Activated gamma-delta T cell treated with anti-CD3 and anti-CD28 coated beads, Interleukin-2, amount 50 U/mL, for 16 hours (primary cell): Measurements from ENCODE around the gene POTEM.
"Not testable (repeated sequence)": the region's sequence is repeated elsewhere in the genome, so short reads cannot be mapped to it uniquely, and the experiment has no call there.

ENCODE experiments used
- DNase-seq: peaks from one replicate; pipeline ENCODE4 v3.0.0-alpha.2; 2020; ENCODE audit warnings: low read depth

POTEM gene

DNA sequence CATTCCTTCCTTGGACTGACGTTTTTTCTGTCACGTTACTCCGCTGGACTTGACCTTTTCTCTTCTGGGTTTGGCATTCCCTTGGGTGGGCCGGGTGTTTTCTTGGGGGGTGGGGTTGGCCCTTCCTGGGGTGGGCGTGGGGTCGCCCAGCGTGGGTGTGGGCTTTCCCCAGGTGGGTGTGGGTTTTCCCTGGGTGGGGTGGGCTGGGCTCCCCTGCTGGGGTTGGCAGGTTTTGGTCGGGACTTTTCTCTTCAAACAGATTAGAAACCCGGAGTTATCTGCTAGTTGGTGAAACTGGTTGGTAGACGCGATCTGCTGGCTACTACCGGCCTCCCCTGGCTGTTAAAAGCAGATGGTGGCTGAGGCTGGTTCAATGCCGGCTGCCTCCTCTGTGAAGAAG, at the start of gene POTEM:
Gene POTEM, plus strand, starts transcription at position 301 of the 400 bp plus-strand sequence. Its CDS starts 52 bp downstream, at position 353.
- DNase-seq = not testable (repeated sequence)

DNA sequence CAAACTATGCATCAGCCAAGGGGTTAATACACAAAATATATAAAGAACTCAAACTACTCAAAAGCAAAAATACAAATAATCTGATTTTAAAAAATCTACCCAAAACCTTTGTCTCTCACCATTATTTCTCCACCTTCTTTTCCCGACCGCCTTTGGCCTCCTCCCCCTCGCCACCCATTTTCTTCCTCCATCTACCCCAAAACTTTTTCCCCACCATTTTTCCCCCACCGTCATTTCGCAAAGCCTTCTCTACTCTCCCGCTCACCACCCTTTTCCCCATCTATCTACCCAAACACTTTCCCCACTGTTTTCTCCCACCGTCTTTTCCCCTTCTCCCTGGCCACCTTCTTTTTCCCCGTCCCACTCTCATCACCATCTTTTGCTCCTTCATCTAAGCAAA, 48.9 kb upstream of the POTEM start:
- not testable (repeated sequence) for DNase-seq

DNA sequence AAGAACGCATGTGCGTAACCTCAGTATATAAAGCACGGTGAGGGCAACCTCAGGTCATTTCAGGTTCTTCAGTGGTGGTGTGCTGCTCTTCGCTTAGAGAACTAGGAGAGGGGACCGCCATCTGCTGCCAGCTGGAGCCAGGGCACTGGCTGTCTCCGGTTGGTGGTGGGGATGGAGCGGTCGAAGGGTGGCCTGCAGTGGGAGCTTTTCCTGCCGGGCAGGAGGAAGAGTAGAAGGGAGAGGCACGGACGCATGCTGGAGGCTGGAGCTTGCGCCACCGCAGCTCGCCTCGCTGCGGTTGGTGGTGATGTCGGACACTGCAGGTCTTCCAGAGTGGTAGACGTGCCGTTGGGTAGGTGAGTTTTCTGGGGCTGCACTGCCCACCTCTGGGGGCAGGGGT, 47.2 kb upstream of the POTEM start:
- not testable (repeated sequence) for DNase-seq

DNA sequence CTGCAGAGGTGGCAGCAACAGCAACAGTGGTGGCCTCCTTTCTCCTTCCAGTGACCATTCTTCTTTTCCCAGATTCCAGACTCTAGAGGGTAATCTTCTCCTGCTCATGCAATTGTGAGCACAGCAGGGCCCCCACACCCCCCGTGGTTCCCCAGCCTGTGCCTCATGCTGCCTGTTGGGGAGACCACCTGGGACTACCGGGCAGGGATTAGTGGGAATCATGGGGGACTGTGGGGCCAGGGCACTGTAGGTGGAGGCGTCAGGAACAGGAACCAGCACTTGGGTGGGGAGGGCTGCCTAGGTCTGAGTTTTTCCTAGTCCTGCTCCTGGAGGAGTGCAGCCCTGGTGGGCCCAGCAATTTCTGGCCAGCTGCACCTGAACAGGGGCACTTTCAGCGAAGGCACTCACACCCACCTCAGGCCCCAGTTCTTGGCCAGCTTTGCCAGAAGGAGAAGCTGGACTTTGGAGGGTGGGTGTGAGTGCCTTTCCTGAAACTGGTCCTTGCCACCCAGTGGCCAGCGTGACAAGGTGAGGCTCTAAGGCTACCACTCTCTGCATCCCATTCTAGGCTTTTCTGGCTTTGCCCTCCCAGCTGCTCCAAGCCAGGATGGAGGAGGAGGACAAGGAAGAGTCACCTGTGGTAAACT, 46.1 kb upstream of the POTEM start:
- not testable (repeated sequence) for DNase-seq

DNA sequence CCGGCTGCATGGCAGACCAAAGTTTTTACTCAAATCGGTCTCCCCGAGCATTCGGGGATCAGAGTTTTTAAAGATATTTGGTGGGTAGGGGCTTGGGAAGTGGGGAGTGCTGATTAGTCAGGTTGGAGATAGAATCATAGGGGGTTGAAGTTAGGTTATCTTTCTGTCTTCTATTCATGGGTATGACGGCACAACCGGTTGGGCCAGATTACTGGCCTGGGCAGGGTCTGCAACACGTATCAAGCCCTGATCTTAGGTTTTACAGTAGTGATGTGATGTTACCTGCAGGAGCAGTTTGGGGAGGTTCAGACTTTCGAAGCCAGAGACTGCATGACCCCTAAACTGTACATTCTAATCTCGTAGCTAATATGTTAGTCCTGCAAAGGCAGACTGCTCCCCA, 30.4 kb upstream of the POTEM start:
- not testable (repeated sequence) for DNase-seq

DNA sequence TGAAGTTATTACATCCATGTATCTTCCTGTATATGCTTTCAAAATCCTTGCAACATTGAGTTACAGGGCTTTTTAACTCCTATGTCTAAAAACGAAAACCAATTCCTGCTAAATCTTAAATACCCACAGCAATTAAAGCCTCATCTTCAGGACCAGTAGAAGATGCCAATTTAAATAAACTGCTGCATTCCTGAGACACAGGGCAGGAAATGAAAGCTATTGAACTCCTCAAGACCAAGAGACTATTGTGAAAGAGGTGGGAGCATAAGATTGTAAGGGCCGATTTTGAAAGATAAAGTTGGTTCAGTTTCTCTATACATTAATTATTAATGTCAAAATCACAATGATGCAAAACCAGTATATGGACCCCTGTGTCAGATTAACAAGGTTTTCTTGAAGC, 28.5 kb upstream of the POTEM start:
- not testable (repeated sequence) for DNase-seq

DNA sequence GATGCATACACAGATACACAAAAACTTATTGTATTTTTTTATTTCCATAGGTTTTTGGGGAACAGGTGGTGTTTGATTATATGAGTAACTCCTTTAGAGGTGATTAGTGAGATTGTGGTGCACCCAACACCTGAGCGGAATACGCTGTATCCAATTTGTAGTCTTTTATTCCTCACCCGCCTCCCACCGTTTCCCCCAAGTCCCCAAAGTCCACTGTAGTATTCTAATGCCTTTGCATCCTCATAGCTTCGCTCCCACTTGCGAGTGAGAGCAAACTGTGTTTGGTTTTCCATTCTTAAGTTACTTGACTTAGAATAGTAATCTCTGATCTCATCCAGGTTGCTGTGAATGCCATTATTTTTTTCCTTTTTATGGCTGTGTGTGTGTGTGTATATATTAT, 17.3 kb upstream of the POTEM start:
- not testable (repeated sequence) for DNase-seq

DNA sequence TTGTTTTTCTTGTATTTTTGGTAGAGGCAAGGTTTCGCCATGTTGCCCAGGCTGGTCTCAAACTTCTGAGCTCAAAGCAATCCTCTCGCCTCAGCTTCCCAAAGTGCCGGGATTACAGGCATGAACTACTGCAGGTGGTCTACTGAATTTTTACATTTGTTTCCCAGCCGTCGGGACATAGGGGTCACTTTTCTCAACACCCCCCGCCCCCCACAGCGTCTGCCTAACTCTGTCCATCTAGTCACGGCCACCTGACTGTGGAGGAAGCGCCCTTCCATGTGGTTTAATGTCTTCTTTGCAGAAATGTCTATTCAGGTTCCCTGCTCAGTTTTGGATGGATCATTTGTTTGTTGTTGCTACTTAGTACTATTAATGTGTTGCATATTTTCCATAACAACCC, 14.1 kb upstream of the POTEM start:
- DNase-seq = not testable (repeated sequence)

DNA sequence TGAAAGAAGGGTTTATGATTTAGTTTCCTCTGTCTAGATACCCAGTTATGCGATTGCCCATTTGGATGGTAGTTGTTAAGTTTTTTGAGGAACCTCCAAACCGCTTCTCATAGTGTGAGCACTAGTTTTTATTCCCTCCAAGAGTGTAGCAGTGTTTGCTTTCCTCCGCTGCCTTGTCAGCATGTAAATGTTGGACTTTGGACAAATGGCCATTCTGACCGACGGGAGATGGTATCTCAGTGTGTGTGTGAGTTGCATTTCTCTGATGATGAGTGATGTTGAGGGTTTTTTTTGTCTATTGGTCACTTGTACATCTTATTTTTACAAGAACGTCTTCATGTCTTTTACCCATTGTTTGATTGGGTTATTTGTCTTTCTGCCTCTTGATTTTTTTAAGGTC, 11.4 kb upstream of the POTEM start:
- DNase-seq = not testable (repeated sequence)

DNA sequence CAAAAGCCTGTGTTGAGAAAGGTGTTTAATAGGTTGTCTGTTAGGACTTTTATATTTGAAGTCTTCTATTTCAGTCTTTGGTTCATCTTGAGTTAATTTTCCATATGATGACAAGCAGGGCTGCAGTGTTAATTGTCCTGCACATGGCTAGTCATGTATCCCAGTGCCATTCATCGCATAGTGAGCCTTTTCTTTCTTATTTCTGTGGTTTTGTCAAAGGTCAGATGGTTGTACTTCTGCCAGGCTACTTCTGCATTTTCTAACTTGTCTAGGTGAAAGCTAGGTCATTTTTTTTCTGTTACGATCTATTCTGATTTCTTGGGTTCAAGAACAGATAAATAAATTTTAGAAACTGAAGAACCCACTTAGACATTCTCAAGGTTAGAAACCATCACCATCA, 5.7 kb upstream of the POTEM start:
- not testable (repeated sequence) for DNase-seq

DNA sequence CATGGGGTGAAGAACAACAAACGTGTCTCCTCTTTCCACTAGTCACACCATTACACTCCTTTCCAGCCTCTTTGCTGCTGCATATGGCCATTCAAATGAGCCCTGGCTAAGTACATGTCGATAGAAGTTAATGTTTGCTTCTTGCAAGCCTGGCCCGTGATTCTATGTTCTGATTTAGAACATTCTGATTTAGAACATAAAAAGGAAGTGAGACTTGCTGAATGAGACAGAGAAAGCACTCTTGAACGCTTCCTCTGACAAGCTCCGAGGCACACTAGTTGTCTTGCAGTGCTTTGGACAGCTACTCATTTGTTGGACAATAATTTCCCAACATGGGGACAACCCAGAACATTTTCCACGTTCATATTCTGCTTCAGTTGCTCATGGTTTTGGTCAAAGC, 5.1 kb upstream of the POTEM start:
- DNase-seq = not testable (repeated sequence)

DNA sequence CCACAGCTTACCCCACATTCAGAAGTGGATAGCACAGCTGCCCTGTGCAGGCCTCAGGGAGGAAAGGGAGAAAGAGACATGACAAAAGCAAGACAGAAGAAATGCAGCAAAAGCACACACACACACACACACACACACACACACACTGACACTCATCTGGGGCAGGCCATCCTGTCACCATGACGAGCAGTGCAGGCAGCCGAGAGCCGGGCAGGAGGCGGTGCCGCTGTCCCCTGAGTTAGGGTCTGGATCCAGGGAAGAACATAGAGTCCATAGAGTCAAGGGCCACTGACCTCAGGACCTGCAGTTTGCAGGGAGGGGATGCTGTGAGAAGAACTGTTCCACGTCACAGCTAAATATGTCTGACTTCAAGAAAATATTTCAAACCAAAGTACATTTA, 4.0 kb upstream of the POTEM start:
- not testable (repeated sequence) for DNase-seq

DNA sequence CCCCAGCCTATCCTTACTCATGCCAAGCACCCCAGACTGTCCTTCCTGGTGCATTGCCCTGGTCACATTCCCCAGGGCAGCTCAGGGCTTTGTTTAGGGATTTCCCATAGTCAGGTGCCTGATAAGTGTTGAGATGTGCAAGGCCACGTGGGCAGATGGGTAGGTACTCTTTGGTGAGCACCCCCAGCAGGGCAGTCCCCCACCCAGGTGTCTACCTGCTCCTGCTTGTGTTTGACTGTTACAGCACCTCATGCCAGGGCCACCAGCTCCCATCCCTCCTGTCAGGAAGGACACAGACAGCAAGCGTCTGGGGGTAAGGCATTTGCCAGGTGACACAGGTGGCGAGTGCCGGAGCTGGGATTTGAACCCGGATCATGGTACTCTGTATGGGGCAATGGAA, 2.4 kb upstream of the POTEM start:
- not testable (repeated sequence) for DNase-seq

DNA sequence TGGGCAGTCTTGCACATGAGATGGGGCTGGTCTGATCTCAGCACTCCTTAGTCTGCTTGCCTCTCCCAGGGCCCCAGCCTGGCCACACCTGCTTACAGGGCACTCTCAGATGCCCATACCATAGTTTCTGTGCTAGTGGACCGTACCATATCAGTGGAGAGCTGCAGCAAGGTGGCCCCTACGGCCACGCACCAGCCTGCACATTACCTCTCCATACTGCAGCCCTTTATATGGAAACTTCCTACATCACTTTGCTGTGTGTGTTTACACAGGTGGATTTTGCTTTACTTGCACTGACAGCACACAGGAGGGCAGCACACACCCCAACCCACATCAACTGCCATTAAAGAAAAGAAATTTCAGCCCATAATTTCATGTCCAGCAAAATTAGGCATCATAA, 35.3 kb downstream of the POTEM start:
- DNase-seq = not testable (repeated sequence)

DNA sequence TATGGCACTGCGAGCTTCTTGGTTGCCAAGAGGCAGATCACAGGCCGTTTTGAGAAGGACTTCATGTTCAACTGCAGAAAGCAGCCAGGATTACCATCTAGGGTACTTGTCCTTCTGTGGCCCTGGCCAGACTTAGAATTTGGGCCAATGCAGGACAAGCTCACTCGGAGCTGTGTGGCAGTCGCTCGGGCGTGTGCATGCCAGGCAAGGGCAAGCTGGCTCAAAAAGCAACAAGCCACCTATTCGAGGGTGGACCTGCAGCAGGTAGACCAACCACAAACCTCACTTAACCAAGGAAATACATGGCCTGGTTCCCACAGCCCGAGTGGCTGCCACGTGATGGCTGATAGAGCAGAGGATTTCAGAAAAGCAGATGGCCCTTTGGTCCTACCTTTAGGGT, 39.3 kb downstream of the POTEM start:
- DNase-seq = not testable (repeated sequence)

DNA sequence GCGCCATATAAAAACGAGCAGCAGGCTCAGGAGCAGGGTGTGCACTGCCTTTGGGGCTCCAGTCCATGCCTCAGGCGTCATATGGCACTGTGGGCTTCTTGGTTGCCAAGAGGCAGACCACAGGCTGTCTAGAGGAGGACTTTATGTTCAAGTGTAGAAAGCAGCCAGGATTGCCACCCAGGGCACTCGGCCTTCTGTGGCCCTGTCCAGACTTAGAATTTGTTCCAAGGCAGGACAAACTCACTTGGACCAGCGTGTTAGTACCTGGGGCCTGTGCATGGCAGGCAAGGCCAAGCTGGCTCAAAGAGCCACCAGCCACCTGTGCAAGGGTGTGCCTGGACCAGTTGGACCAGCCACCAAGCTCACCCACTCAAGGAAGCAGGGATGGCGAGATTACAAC, 40.4 kb downstream of the POTEM start:
- DNase-seq = not testable (repeated sequence)

DNA sequence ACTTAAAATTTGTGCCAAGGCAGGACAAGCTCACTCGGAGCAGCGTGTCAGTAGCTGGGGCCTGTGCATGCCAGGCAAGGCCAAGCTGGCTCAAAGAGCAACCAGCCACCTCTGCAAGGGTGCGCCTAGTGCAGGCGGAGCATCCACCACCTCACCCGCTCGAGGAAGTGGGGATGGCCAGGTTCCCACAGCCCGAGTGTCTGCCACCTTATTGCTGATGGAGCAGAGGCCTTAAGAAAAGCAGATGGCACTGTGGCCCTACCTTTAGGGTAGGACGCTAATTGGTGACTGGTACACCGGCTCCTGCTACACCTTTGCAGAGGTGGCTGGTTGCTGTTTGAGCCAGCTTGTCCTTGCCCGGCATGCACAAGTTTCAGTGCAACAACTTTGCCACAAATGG, 43.8 kb downstream of the POTEM start:
- not testable (repeated sequence) for DNase-seq

DNA sequence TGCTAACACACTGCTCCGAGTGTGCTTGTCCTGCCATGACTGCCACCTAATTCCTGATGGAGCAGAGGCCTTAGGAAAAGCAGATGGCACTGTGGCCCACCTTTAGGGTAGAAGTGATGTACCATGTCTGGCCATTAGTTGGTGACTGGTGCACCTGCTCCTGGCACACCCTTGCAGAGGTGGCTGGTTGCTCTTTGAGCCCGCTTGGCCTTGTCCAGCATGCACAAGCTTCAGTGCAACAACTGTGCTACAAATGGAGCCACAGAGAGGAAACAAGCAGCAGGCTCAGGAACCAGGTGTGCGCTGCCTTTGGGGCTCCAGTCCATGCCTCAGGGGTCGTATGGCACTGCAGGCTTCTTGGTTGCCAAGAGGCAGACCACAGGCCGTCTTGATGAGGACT, 44.5 kb downstream of the POTEM start:
- DNase-seq = not testable (repeated sequence)

DNA sequence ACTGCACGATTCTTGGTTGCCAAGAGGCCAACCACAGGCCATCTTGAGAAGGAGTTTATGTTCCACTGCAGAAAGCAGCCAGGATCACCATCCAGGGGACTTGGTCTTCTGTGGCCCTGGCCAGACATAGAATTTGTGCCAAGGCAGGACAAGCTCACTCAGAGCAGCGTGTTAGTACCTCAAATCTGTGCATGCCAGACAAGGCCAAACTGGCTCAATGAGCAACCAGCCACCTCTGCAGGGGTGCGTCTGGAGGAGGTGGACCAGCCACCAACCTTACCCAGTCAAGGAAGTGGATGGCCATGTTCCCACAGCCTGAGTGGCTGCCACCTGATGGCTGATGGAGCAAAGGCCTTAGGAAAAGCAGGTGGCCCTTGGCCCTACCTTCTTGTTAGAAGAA, 48.0 kb downstream of the POTEM start:
- DNase-seq = not testable (repeated sequence)

DNA sequence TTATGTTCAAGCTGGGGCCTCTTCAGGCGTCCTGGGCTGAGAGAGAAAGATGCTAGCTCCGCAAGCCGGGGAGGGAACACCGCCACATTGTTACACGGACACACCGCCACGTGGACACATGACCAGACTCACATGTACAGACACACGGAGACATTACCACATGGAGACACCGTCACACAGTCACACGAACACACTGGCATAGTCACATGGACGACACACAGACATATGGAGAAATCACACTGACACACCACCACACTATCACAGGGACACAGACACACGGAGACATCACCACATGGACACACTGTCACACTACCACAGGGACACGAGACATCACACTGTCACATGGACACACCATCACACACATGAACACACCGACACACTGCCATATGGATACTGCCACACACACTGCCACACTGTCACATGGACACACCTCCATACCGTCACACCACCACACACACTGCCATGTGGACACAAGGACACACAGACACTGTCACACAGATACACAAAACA, 57.9 kb downstream of the POTEM start:
- DNase-seq = not testable (repeated sequence)

DNA sequence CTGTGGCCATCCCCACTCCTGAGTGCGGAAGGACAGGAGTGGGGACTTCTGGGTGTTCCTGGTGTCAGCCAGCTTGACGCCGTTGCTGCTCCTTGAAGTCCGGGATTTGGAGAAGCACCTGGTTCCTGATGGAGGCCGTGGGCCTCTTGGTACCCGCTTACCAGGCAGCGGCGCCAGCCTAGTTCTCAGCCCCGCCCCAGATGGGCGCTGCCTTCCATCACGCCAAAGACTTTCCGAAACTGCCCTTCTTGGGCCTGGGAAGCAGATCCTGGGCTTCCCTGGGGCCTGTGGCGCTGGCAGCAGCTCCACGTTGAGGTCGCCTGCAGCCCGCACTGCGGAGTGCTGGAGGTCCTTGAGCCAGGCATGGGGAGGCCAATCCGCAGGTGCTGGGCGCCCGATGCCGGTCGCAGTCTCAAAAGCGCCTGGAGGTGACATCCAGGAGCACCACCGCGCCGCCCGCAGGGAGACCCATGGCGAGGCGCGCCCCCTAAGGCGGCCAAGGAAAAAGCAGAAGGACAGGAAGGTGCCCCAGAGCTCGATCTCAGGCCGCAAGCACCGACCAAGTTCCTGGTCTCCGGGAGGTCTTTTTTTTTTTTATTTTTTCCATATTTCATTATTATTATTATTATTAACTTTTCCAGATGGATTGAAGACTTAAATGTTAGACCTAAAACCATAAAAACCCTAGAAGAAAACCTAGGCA, 59.6 kb downstream of the POTEM start:
- not testable (repeated sequence) for DNase-seq

DNA sequence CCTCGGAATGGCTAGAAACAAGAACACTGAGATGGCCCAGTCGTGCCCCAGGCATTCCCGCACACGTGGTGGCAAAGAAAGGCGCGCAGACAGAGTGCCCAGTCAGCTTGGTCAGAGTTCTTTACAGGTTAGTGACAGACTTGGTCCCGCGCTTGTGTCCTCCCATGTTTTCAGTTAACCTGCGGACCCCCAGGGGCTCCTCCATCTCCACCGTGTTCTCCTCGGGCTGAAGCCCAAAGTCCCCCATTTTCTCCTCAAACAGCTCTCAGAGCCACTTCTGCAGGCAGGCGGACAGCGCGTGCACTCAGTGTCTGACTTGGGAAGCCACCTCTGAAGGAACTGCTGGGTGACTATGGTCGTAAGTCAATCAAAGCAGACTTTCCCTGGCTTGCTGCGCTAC, 60.7 kb downstream of the POTEM start:
- DNase-seq = not testable (repeated sequence)

DNA sequence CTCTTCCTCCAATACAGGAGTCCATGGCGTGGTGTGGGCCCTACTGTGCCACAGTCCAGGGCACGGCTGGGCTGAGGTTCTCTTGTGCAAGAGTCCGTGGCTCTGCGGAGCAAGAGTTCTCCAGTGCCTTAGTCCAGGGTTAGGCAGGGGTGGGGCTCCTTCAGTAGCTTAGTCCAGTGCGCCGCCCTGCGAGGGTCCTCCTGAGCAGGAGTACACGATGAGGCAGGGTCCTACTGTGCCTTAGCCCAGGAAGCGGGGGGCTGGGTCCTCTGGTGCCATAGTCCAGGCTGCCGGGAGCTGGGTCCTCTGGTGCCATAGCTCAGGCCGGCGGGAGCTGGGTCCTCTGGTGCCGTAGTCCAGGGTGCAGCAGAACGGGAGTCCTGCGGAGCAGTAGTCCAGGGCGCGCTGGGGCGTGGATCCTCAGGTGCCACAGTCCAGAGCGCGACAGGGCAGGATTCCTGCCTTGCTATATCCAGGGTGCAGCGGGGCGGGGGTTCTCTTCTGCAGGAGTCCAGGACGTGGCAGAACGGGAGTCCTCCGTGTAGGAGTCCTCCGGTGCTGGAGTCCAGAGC, 69.7 kb downstream of the POTEM start:
- DNase-seq = not testable (repeated sequence)
